ENCODE results near the gene OBSCN.
A peak's percentile ranks its signal among the peaks of the same experiment; 100 is the strongest.

OBSCN gene

GRCh38 chr1:228311091-228311490 lies 103.2 kb downstream of the OBSCN start:
- peak; percentile 11 for DNase-seq

GRCh38 chr1:228312136-228312764 lies 104.4 kb downstream of the OBSCN start:
- DNase-seq = peak; percentile 10

GRCh38 chr1:228313536-228314277 lies 105.9 kb downstream of the OBSCN start:
- DNase-seq = peak; percentile 8

GRCh38 chr1:228314315-228314657 lies 106.4 kb downstream of the OBSCN start:
- DNase-seq = no peak

- DNase-seq = peak; percentile 7
Measured at GRCh38 chr1:228314658-228315483, 107.0 kb downstream of the OBSCN start.

GRCh38 chr1:228315484-228315944 lies 107.7 kb downstream of the OBSCN start:
- no peak for DNase-seq

GRCh38 chr1:228315945-228316588 lies 108.2 kb downstream of the OBSCN start:
- DNase-seq = peak; percentile 14

- peak; percentile 11 for DNase-seq
Measured at GRCh38 chr1:228316589-228317387, 108.9 kb downstream of the OBSCN start.

- DNase-seq = peak; percentile 6
Measured at GRCh38 chr1:228317411-228317828, 109.6 kb downstream of the OBSCN start.

- no peak for DNase-seq
Measured at GRCh38 chr1:228317891-228318810, 110.3 kb downstream of the OBSCN start.

GRCh38 chr1:228318823-228319241 lies 111.0 kb downstream of the OBSCN start:
- DNase-seq = peak; percentile 10

GRCh38 chr1:228319352-228320088 lies 111.7 kb downstream of the OBSCN start:
- DNase-seq = no peak

- no peak for DNase-seq
Measured at GRCh38 chr1:228320394-228320793, 112.5 kb downstream of the OBSCN start.

GRCh38 chr1:228321435-228321834 lies 113.6 kb downstream of the OBSCN start:
- DNase-seq = no peak

GRCh38 chr1:228321895-228322294 lies 114.1 kb downstream of the OBSCN start:
- DNase-seq = no peak

GRCh38 chr1:228323401-228323800 lies 115.6 kb downstream of the OBSCN start:
- no peak for DNase-seq

- DNase-seq = no peak
Measured at GRCh38 chr1:228325267-228325666, 117.4 kb downstream of the OBSCN start.

- no peak for DNase-seq
Measured at GRCh38 chr1:228329887-228330286, 122.0 kb downstream of the OBSCN start.

GRCh38 chr1:228332797-228333738 lies 125.2 kb downstream of the OBSCN start:
- peak; percentile 12 for DNase-seq

Data from activated T-cell treated with anti-CD3 and anti-CD28 coated beads, Interleukin-2, amount 50 U/mL, for 1 hour (primary cell).